HS-5 (cell line): ENCODE data around the gene SLC24A3.

Source experiments
- DNase-seq: peaks from one replicate; pipeline ENCODE4 v3.0.0-alpha.2; 2012; ENCODE audit warnings: low read depth

SLC24A3 gene

DNA sequence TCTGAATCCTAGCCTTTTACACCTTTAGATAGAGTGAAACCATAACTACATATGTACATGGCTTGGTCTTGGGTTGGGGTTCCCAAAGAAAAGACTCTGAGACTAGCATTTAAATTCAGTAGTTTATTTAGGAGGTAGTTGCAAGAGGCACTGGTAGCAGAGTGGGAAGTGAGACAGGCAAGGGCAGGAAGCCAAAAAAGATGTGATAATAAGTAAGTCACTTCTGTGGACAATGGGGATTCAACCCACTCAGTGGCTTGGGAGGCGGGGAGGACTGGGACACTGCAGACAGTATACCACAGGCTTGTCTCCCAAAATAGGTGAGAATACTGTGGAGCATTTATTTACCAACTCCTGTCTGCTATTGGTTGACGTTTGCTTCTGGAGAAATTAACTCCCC, 131.9 kb downstream of the SLC24A3 start:
- DNase-seq, result no peak

DNA sequence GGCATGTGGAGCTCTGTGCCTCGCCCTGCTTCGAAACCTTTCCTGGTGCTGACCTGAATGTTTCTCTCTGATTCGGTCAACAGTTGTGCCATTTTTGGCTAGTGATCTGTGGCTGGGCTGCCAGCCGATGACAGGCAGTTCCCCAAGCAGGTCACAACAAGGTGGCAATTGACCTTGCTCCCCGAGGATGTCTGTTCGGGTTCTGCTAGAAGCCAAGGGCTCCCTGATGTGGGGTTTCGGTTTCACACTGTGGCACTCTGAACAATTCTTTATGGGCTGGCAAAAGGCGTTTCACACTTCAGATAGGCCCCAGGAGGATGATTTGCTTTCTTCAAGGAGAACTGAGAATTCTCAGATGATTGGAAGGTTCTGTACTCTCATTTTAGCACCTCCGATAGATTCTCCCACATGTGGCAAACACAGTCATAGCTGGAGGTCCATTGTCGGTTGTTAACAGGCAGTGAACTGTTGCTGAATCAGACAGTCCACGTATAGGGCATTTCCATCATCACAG, 135.6 kb downstream of the SLC24A3 start:
- DNase-seq, result no peak

DNA sequence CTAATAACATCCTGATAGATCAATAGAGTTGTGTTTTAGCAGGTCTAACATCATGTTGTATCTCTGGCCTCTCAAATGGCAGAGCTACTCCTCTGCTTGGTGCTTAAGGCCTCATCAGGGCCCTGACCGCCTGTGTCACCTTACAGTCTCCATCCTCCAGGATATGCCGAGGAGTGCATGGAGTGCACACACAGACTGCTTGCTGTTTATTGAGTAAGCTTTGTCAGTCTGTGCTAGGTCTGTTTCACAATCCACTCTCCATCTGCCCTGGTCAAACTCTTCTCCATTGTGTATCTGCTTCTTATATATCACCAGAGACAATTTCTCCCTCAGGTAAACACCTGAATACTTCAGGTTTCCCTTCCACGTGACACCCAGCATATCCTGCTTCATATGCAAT, 136.1 kb downstream of the SLC24A3 start:
- no peak for DNase-seq

DNA sequence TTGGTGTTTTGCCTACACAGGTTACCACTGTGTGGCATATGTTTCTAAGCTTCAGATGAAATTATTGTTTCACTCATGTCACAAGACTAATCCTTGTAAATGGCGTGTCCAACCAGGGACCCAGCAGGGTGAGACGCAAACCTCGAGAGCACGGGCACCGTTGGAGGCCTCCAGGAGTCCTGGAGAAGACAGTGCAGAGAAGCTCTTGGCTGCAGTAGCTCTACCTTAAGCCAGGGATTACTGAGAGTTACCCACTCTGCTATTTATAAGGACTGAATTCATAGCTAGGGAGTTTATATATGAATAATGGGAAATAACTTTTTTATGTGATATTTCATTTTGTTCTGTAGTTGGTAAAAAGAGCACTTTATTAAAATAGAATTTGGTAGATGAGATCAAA, 137.4 kb downstream of the SLC24A3 start:
- DNase-seq, result no peak

DNA sequence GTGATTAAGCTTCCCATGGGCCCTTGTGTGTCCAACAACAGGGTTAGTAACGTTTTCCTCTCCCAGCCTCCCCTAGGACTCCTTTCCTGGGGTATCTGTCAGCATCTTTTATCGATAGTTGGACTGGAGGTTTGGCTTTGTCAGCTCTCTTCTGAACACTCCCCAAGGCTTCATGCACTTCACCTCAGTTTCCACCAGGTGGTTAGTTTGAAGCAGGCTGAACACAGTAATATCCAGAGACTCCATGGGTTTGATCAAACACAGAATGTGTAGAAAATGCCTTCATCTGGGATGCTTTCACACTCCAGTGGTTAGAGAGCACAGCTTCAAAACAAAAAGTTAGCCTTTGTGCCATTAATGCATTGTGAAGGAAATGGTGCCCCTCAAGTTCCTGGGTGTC, 139.1 kb downstream of the SLC24A3 start:
- DNase-seq, result no peak

DNA sequence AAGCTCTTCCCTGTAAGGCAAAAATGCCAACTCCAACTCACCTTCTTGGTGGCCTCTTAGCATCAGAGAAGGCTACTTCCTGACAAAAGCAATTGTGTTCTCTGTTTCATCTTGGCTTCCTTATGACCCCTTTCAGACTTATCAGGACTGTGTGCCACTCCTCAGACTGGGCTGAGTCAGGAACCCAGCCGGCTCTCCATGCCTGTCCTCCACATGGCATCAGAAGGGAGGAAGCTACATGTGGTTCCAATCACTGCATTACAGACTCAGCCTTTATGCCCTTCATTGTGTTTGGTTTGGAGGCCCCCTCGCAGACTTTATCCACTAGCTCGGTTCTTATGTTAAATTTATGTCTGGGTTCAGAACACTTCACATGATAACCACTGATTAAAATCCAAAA, 142.5 kb downstream of the SLC24A3 start:
- no peak for DNase-seq

DNA sequence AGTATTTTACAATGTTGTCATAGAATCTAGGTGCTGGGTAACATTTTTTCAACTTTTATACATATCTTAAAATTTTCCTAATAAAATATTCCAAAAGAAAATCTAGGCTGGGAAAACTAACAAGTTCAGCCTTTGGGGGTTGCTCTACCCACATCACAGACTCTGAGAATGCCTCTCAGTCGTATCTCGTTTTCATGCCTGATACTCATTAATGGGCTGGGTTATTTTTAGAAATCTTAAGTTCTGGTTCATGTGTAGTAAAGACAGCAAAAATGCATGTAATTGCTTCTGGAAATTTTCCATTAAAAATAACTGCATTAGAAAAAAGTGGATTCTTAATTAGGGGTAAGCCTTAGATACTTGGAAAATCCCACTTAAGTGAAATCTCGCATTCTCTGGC, 149.3 kb downstream of the SLC24A3 start:
- no peak for DNase-seq

DNA sequence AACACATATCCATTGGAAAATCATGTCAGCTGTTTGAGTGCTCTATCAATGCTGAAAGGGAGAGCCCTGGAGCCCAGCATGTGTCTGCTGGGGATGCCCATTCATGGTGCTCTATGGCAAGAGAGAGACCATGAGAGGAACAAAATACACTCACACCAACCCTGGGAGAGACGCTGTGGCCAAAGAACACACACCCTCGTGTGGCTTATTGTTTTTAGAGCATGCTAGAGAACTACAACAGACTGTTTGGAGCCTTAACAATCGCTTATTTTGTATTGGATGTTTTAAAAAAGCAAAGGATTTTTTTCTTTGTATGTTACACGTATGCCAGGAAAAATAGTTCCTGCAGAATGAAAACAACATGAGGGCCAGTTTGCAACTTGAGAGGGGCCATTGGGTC, 151.0 kb downstream of the SLC24A3 start:
- DNase-seq, result no peak

DNA sequence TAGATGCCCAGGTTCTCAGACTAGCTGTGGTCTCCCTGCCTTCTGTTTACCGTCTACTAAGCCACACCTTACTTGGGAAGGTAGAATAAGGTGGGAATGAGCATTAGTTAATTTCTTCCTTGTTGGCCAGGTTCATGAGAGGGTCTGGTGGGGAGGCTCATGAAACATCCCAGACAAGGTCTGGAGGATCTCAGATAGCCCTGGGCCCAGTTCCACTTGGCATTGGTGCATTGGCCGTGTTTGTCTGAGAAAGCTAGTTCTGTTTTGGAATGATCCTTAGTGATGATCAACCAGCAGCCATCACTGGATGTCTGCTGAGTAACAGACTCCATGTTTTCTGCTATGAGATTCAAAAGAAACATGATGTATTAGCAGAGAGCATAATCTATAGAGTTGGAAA, 155.1 kb downstream of the SLC24A3 start:
- DNase-seq, result no peak

DNA sequence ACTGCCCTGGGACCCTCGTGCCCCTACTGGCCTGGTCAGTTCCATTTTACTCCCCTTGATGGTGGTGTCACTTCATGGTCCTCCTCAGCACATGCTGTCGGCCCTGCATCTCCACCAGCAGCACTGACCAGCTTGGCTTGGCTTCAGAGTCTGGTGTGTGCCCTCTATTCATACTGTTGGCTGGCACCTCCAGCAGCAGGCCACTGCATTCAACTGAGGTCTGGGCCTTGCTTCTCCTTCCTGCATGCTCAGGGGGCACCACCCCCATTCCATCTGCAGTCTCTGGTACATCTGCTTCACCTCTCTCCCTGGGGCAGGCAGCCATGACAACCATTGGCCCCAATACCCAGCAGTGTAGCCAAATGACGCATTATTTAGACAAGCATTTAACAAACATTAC, 155.9 kb downstream of the SLC24A3 start:
- DNase-seq, result no peak

DNA sequence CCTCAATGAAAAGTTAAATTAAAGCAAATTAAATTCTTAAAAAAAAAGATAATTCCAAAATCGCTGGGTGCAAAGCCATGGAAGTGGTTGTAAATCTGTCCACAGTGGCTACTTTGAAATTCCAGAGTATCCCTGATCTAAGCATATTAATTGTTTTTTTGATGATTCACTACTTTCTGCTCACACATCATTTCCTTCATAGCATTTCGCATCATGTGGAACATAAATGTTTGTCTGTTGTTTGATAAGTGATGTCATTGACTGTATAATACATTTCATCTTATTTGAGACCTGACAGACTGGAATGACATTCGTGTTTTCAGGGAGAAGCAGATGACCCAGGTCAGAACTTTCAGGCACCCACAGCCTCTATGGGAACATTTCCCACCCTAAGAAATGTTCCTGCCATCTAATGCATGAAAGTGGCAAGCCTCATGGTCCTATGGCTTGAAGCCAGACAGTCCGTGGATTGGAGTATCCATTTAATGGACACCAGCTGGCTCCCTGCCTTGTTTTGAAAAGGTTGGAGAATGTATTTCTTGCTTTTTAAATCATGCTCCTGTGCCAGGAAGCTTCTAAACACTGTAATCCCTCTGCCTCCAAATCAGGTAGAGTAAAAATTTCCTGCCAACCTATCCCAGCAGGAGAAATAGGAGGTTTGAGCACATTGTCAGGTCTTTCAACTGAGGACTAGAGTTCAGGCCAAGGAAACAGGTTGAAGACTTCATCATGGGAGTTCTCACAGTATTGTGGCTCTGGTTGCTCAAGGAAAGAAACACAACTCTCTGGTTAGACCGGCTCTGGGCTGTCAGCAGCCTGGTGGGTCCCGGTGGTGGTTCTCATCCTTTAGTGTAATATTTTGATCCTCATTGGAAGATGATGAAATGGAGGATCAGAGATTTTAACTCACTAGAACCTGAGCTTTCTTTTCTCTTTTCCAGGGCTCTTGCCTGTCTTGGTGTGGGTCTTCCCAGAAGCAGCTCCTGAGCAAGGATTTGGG, 157.9 kb downstream of the SLC24A3 start:
- no peak for DNase-seq

DNA sequence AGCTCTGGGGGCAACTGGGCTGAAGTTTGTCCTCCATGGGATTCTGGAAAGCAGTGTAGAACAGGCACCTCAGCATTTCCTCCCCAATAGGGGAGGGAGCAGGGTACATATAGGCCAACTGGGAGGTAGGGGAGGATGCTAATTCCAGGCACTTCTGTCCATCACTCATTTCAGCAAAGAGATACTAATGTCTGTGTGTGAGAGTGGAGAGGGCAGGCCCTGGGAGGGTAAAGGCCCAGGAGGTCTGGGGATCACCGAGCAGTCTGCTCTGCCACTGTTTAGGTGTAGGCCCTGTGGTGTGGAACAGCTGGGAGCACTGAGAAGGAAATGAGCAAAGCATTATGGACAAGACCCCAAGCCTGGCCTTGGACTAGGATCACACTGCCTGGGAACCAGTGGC, 158.7 kb downstream of the SLC24A3 start:
- DNase-seq, result no peak

DNA sequence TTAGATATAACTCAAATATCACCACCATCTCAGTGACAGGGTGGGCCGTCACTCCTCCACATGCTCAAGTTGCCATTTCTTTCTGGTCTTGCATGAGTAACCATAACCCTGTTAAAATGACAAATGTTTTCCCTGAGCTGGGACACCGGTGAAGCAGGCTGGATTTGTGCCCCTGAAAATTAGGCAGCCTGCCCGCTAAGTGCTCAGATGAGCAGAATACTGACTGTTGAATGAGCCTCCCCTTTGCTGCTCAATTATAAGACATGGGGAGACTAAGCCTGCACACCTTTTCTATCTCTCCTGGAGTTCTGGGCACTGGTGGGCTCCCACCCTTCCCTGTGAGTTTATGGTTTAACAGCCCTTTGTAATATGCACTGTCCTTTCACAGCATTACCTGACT, 161.8 kb downstream of the SLC24A3 start:
- no peak for DNase-seq

DNA sequence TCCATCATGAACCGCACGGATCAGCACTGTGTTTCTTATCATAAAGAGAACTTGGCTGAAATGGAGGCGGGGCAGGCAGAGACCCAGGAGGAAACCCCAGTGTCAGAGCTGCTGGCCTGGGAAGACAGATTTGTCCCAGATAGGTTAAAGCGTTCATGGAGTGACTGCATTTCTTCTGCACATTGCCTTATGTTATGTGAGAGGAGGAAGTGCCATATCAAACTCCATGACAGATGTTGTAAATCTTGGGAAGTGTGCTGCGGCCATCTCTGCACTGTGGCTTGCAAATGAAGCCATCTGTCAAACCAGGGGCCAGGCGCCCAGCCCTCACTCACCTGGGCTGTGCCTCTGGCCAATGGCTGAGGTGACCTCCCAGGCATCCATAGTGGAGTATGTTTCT, 163.0 kb downstream of the SLC24A3 start:
- no peak for DNase-seq

DNA sequence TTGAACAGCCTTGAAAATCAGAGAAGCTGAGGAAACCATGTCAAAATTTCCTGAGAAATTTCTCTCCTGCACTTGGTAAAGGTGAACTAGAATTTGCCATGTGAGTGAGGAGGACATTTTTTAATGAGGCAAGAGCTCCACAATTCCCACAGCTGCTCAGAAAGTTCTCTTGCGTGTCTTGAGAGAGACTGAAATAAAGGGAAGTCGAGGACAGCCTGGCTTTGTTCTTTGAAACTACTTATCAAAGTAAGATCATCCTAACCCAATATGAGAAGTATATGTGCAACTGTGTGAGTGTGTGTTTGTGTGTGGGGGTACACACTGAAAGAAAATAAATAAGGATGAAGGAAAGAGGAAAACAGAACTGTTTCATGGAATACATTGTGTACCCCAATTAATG, 163.4 kb downstream of the SLC24A3 start:
- DNase-seq, result no peak

DNA sequence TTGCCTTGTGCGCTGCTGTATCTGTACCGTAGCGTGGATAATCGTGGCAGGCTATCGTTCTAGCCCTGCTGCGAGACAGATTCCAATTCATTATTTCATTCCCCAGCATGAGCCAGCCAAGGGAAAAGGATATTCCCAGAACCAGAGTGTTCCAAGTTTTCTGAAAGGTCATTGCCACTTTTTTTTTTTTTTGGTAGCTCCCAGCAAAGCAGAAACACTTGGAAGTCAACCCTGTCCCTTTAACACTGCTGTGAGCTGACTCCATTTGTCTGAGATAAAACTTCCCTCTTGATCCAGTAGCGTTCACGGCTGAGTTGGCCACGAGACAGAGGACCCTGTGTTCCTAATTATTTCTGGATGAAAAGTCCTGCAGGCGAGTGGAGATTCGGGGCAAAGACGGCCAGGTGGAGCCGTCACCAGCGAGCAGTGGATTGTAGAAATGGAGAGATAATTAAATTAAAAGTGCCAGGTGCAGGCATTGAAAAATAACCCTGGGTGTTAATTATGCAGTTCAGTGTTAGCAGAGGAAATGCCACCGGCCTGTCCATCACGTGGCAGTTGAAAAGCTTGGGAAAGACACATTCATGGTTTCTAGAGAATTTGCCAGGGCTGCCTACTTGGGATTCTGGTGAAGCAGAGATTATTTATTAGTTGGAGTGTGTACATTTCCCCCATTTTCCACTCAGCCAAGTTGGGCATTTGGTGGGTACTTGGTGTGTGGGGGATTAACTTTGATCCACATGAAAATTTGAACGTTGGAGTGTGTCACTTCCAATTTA, 164.2 kb downstream of the SLC24A3 start:
- no peak for DNase-seq

DNA sequence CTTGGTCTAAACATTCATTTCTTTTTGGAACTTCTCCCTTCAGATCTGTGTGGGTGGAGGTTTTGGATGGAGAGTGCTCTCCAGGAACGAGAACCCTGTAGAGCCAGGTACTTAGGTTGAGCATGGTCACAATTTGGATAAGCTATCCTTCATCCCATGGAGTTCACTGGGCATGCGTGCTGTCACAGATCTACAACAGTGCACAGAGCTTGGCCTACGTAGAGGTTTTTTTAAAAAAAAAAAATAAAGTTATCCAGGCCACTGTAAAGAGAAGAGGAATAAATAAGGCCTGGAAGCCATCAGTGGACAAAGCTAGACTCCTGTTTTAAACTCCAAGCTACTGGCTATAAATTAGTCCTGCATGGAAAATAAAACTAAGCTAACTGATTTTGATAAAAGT, 165.6 kb downstream of the SLC24A3 start:
- DNase-seq, result no peak

DNA sequence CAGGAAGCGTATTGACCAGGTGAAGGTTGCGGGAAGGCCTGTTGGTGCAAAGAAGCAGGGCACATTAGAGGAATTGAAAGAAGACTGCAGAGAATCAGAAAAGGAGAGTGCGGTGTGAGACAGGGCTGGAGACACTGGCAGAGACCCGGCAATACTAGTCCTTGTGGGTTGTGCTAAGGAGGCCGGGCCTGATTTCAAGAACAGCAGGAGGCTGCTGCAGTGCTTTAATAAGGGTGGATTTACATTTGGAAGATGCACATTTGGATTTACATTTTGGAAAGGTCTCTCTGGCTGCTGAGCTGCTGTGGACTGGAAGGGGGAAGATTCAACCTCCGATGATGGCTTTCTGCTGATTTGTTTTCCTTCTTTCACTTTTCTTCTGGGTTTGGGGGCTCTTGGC, 167.8 kb downstream of the SLC24A3 start:
- DNase-seq, result no peak

DNA sequence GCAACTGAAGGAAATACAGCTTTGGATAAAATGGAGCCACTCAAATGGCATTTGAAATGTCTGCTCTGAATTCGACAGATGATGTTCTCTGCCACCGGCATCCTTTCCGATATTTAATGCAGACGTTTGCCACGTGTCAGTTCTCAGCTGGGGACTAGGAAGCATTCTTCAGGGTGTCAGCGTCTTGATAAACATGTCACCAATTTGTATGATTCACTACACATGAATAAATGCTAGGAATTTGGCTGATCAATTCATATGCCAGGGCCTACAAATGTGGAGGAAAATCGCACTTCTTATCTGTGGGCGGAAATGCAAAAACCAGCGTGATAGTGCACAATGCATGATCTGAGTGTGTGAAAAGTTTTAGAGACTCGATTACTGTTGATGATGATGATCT, 169.5 kb downstream of the SLC24A3 start:
- DNase-seq, result no peak

DNA sequence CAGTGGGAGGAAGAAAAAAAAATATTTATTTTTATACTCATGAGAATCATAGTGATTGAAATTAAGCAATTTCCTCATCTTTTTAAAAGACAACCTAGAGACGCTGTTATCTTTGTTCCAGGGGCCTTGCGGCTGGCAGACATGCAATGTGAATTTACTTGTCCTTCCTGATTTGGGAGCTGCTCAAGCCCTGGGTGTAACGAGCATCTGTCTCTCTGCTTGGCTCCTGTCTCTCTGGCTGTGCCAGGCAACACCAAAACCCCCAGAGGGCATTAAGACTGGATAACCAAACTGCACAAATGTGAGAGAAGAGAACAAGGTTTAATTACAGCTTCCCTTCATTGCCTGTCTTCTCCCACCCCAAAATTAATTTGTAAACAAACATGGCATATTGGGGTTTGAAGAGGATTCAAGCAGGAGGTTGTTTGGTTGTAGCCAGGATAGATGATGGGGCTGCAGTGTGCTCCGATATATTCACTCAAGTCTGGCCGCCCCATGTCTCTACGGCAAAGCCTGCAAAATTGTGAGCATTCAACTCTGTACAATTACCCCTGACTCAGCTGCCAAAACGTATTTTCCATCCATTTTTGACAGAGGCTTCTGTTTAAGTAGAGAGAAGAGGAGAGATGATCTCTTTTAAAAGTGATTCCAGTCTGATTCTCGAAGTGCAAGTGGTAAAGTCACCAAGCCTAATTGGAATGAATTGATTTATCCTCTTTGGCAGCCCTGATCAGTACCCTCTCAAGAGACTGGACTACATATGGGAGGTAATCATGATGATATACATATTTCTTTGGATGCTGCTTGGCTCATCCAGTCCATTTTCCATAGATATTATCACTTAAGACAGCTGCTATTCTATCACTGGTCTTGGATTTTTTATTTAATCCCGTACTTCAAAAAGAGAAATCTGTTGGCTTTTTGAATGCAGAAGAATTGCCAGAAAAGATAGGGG, 170.2 kb downstream of the SLC24A3 start:
- no peak for DNase-seq

DNA sequence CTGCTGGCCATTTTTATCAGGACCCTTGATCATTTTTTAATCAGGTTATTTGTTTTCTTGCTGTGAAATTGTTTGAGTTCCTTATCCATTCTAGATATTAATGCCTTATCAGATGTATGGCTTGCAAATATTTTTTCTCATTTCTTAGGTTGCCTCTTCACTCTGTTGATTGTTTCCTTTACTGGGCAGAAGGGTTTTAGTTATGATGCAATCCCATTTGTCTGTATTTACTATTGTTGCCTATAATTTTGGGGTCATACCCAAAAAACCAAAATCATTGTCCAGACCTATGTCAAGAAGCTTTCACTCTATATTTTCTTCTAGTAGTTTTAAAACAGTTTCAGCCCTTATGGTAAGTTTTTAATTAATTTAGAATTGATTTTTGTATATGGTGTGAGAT, 172.5 kb downstream of the SLC24A3 start:
- DNase-seq, result no peak

DNA sequence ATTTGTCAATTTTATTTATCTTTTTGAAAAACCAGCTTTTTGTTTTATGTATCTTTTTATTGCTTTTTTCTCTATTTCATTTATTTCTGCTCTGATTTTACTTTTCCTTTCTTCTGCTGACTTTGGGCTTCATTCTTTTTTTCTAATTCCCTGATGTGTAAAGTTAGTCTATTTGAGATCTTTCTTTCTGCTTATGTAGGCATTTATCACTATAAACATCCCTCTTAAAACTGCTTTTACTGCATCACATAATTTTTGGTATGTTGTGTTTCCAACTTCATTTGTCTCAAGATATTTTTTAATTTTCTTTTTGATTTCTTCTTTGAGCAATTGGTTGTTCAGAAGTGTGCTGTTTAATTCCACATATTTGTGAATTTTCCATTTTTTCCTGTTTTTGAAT, 174.8 kb downstream of the SLC24A3 start:
- DNase-seq, result no peak
